ENCODE measurements around the gene ARPP21.

Gene ARPP21

DNA sequence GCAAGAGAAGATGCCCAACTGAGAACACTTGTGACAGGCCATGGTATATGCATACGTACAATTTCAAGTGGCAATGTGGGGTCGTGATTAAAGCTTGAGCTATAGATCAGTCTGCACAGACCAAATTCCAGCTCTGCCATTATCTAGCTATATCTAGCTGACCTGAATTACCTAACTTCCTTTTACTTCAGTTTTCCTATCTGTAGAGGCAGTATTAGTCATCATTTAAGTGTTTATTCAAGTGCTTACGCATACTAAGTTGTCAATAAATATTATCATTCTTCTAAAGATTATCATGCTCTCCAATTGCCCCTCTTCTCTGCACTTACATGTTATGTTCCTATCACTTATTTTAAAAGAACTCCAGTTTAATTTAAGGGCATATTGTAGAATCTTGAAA is 87.9 kb downstream of the ARPP21 start:
- no peak overlapping the region for H3K4me3 ChIP-seq (ENCODE audit: low read depth, low read length)

DNA sequence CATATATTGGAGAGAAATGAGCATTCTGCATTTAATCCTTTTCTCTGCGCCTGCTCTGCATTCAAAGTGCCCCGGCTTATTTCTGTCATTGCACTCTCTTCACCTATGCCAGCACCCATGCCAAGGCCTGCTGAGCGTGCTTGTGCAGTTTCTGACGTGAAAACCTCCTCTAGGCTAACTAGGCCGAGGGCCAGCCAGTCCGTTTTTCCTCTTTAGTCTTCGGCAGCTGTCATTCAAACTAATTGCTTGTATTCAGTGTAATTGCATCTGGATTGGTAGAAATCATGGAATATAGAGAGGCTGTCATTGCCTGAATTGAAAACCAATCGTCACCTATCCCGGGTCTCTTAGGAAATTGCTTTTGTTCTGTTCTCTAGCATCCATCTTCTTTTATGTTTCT is 94.0 kb downstream of the ARPP21 start:
- no peak overlapping the region for H3K4me3 ChIP-seq (ENCODE audit: low read depth, low read length)

DNA sequence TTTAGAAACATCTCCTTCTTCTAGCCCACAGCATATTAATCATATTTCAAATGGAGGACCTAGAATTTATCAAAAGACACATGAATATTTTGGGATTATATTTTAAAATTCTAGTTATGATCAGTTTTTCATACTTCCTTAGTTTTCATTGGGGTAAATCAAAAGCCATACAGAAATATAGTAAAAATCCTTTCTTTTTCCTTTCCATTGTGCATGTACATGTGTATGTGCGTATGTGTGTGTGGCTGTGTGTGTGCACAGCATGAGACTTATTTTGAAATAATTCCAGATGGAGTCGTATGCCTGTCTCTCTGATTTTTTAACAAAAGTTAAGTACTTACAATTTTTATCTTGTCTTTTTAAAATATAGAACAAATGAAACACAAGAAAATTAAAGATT is 94.5 kb downstream of the ARPP21 start:
- no peak overlapping the region for H3K4me3 ChIP-seq (ENCODE audit: low read depth, low read length)

DNA sequence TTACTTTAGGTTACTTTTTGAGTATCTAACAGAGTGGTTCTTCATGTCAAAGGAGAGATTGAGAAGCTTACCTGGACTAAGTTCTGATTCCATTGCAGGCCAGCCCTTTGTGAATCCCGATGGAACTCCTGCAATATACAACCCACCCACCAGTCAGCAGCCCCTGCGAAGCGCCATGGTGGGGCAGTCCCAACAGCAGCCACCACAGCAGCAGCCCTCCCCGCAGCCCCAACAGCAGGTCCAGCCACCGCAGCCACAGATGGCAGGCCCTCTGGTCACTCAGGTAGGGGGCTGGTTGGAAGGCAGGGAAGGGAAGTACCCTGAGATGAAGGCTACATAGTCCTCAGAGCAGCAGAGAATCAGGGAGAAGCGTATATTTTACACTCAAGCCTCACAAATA is 97.8 kb downstream of the ARPP21 start:
- no peak overlapping the region for H3K4me3 ChIP-seq (ENCODE audit: low read depth, low read length)

DNA sequence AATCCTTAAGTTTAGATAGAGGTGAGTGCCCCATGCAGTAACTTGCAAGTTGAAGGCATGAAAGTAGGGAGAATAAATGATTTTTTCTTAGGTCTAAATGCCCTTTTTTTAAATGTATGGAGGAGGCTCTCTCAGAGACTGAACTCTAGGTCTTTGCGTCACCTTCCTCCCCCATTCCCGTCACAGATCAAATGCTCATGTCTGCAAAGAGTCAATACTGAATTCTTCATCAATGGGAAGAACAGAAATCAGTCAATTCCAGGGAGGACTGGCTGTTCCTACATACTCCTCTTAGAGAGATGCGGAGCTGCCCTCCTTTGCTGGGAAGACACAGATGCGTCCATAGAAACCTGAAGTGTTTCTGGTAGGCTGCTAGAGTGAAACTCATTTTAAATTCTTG is 98.2 kb downstream of the ARPP21 start:
- H3K4me3 ChIP-seq (ENCODE audit: low read depth, low read length): no peak overlapping the region

DNA sequence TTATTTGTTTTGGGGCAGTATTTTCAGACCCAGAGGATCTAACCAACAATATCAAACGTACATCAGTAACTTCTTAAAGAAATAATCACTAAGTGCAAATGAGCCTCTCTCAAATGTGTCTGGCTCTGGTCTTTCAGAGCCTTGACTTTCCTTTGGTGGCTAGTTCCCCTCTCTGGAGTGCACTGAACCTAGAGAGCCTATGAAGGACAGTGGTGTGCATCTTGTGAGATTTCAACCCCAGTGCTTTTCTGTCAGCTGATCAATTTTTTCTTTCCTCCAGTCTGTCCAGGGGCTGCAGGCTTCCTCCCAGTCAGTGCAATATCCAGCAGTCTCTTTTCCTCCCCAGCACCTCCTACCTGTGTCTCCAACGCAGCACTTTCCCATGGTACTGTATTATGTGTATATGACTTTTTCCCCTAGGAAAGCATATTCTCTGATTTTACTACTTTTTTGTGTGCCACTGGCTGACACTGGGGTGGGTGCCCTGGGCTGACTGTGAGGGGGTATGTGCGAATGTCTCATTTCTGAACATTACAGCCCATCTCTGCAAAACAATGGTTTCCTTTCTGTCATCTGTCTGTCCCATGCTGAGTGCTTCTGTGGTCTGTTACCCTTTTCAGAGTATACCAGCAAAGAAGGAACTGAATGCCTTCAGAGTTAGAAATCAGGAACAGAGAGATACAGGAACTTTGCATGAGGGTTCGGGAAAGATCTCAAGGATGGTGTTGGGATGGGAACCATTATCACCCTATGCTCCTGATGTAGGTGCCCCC is 98.8 kb downstream of the ARPP21 start:
- H3K4me3 ChIP-seq (ENCODE audit: low read depth, low read length): no peak overlapping the region

DNA sequence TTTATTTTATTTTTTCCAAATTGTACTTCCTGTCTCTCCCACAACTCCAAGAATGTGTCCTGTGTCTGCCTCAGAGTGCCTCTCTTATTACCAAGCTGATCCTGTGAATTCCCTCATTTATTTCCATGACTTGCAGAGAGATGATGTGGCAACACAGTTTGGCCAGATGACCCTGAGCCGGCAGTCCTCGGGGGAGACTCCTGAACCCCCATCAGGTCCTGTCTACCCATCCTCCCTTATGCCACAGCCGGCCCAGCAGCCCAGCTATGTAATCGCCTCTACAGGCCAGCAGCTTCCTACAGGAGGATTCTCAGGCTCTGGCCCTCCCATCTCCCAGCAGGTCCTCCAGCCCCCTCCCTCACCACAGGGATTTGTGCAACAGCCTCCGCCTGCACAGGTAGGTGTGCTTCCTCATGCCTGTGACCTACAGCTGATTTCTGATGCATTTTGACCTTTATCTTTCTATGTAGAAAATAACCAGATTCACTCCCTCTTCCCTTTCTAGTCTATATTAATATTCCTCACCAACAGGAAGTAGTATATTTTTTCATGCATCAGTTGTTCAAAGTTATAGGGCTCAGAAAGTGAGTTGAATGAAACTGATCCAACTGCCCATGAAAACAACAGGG is 100.0 kb downstream of the ARPP21 start:
- H3K4me3 ChIP-seq (ENCODE audit: low read depth, low read length): no peak overlapping the region

DNA sequence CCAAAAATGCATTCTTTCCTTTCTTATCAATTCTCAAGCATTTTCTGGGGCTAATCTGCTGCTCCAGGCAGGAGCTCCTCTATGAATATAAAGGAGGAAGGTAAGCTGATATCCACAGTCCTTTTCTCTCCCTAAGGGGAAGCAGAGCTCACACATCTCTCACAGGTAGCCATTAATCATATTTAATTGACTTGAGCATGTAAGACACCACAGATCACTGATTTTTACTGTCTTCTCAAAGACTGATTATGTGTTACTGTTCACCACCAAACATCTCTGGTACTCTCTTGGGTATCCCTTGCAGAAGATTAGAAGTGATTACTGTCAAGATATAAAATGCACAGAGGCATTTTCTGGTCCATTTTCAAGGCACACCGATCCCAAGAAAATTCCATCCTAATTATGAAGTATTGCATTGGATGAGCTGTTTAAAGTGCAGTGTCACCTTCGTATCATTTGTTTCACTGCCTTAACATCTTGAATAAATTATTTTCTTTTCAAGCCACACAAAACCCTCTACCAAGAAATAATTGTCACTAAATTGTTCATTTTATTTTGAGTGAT is 100.7 kb downstream of the ARPP21 start:
- H3K4me3 ChIP-seq (ENCODE audit: low read depth, low read length): no peak overlapping the region

DNA sequence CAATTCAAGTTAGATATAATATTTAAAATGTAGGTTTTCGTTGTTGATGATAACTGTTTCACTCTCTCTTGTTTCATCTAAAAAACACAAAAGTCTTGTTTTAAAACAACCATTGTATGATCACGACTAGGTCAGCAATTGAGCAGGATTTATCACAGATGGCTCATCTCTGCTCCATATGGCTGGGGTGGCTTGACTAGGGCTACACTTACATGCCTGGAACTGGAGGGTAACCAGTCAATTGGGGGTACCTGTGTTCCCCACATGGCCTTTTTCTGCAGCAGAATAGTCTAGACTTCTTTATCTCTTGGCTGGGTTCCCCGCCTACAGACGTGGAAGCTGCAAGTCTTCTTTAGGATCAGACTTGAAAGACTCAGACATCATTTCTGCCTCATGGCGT is 103.9 kb downstream of the ARPP21 start:
- no peak overlapping the region for H3K4me3 ChIP-seq (ENCODE audit: low read depth, low read length)

DNA sequence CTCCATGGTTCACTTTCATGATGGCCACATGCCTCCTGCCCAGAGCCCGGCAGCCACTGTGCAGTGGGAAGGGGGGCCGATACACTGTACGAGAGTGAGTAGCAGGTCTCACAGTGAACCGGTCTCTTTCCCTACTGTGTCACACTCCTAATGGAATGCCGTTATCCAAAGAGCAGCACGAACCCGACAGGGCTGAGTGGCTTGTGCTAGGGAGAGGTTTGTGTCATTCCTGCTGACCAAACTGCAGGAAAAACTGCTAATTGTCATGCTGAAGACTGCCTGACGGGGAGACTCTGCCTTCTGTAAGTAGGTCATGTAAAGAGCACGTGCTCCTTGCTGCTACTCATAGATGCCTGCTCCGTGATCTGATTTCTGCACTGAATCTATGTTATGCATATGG is 105.1 kb downstream of the ARPP21 start:
- no peak overlapping the region for H3K4me3 ChIP-seq (ENCODE audit: low read depth, low read length)

DNA sequence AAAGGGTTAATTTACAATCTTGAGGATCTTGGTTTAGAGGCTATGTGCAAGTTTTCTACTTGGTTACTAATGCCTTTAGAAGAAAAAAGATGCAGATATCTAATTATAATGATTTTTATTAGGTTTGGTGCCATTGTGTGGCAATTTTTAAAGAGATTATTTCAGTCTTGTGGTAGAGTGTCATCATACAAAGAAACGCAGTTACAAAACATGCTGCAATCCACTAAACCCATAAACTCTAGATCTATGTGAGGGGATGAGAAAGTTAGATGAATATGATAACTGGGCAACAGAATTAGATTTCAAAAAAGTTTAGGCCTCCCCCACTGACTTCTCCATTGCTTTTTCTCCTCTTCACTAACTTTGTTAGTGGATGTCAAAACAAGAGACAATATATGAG is 106.0 kb downstream of the ARPP21 start:
- no peak overlapping the region for H3K4me3 ChIP-seq (ENCODE audit: low read depth, low read length)

DNA sequence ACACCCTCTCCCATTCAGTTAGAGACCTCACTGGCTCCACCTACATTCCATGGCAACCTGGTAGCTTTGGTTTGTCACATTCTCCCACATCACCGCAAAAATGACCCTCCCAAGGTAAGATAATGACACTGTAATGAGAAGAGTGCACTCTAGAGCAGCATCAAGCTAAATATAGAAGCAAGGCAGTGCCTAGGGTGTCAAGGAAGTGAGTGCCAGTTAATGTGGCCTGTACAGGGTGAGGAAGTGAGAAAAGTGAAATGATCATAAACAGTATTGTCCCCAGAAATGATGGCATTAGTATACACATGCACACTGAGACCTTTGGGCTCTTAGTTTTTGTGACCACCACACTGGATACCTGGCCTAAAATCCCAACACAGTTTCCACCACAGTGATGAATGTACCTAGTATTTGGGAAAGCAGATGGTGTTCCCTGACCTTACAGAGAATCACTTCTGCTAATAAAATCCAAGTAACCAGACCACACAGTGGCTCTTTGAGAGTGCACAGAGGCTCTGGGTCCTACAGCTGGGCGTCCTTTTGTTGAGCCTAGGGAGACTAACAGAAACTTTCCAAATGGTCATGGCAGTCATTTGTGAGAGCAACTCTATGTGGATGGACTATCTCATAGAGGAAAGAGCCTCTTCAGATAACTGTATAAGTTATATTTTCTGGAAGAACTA is 106.6 kb downstream of the ARPP21 start:
- H3K4me3 ChIP-seq (ENCODE audit: low read depth, low read length): no peak overlapping the region

DNA sequence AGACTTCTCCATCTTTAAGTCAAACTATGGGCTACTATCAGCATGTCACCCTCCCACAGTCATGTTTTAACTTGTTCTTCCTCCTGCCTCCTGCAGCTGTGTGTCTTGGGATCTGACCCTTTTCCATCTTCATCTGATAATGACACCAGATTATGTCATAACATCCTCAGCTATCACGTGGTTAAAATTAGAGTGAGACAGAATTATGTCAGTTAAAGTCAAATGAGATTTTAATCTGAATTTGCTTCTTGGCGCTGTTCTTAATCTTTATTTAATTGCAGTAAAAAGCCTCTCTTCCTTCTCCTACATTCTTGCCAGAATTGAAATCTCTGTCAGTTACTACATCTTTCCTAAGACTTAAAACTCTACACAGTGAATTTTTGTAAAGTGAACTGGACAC is 107.2 kb downstream of the ARPP21 start:
- no peak overlapping the region for H3K4me3 ChIP-seq (ENCODE audit: low read depth, low read length)

DNA sequence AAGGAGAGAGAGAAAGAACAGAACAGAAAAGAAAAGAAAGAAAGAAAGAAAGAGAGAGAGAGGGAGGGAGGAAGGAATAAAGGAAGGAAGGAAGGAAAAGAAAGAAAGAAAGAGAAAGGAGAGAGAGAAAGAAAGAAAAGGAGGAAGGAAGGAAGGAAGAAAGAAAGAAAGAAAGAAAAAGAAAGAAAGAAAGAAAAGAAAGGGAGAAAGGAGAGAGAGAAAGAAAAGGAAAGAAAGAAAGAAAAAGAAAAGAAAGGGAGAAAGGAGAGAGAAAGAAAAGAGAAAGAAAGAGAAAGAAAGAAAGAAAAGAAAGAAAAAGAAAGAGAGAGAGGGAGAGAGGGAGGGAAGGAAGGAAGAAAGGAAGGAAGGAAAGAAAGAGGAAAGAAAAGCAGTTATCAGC is 108.8 kb downstream of the ARPP21 start:
- no peak overlapping the region for H3K4me3 ChIP-seq (ENCODE audit: low read depth, low read length)

DNA sequence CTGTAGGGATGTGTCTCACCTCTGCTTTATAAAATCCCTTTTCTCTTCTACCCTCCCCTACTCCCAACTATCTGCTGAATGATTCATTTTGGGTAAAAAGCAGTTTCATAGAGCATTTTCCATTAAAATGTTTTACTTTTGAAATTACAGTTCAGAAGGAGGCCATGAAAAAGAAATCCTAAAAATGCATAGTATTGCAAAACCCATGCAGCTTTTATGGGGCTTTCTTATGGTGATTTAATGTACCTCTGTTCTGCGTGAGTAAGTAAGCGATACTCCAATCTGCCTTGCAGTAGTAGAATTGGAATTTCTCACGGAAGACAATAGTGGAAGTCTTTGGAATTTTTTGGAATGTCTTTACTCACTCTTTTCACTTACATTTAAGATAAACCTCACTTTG is 111.9 kb downstream of the ARPP21 start:
- no peak overlapping the region for H3K4me3 ChIP-seq (ENCODE audit: low read depth, low read length)

DNA sequence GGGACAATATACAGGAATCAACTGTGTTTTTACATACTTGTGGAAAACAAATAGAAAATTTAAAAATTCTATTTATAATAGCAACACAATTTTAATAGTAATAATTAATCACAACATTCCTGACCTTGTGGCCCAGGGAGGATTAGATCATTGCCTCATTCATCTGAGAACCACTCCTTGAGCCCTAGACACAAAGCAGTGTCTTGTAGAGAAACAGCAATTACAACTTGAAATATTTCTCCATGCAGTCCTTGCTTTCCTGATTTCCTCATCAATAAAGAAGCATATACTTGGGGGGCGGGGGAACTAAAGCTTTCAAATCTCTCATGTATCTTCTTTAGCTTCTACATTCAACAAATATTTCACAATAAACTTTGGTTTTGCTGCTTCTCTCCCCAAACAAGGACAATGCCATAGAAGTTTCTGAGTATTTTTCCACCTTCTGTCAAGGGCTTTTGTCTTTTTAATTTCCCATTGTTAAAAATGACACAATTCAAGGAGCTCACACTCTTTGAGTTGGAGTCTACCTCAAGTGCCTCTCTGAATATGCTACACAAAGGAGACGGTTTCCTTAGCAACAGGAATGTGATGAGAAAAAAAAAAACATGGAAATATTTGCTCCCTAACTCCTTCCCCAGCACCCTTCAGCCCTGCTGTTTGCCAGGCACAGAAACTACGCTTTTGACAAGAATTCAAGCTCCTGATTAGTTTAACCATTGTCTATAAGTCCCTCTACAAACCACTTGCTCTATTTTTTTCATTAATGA is 118.8 kb downstream of the ARPP21 start:
- H3K4me3 ChIP-seq (ENCODE audit: low read depth, low read length): no peak overlapping the region

DNA sequence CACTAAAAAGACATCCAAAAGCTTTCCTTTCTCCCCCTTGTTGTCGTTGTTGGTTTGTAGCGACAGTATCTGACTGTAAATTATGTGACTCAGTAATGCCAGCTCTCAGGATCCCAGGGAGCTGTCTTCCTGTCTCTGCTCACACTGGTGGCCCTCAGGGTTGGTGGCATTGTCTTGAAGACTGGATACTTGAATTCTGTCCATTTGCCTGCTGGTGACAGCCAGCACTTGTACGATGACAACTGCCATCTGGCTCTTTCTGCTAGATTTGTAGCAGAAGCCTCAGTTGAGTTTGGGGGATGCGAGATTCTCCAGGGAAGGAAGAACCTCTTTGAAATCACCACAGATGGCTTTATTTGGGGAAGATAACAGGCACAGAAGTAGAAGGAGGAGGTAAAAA is 120.8 kb downstream of the ARPP21 start:
- H3K4me3 ChIP-seq (ENCODE audit: low read depth, low read length): no peak overlapping the region

DNA sequence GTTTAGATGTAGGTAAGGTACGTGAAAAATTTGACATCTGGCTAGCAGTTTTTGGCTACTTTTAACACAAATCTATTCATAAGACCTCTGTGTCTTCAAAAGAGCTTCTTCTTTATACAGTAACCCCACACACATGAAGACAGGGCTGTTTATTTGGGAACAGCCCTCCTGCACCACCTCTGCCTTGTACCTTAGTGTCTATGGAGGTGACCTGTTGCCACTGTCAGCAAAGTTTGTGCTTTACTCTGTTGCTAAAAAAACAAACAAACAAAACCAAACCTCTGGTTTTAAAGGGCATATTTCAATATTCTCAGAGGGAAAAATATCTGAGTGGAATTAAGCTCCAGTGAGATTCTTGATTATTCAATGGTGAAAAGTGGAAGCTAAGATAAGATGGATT is 122.0 kb downstream of the ARPP21 start:
- H3K4me3 ChIP-seq (ENCODE audit: low read depth, low read length): no peak overlapping the region

DNA sequence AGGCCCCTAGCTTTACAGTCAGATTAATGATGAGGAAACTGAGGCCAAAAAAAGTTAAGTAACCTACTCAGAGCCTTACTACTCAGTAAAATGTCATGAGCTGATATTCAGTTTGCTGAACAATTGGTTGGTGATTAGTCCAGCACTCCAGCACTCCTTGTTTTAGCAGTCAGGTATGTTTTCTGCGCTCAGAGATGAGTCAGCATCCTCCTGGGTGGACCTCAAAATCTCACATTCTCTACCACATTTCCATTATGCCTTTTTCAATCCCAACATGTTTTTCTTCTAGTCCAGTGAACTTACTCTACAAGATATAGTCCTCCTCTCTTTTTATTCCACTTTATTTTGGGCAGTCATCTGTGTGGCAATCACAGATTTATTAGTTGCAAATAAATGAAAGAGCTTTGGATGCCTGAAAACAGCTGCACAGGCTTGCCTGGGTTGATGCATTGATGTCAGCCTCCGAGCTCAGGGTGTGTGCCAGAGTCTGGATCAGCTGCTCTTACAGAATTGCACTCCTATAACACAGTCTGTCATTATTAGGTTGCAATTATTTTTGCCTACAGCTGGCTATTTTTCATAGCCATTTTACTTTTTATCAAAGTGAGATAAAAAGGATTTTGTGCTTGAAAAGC is 133.2 kb downstream of the ARPP21 start:
- H3K4me3 ChIP-seq (ENCODE audit: low read depth, low read length): no peak overlapping the region

DNA sequence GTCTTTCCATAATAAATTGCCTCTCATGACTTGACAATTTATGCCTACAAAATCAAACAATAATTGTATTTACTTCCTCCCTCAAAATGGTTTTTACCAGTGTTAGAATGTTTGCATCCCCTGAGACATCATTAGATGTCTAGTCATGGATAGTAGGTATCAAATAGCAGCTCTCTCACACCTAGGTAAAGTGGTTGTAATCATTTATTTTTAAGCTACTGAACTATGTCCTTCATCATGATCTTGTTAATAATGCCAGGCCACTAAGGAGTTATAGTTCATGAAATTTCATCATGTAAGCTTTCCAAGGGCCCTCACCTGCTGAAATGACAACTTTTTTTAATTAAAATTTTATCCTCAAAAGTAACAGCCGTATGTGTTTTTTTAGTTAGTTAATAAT is 134.1 kb downstream of the ARPP21 start:
- H3K4me3 ChIP-seq (ENCODE audit: low read depth, low read length): no peak overlapping the region

DNA sequence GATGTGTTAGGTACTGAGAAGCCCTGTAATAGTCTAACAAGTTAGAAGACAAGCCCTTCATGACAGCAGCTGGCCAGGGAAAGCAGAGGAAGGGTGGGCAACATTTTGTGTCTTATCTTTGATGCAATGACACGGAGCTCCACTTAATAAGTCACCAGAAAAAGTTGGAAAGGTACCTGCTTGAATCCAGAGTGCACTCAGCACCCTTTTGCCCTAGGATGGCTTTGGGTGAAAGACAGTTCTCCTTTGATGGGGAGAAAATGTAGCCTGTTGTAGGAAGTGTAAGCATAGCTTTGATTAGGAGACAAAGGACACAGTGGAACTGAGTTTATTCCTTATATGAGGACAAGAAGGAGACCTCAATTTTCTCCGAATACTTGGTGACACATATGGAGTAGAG is 137.0 kb downstream of the ARPP21 start:
- no peak overlapping the region for H3K4me3 ChIP-seq (ENCODE audit: low read depth, low read length)
